IPS-20b (cell line): Measurements from ENCODE around the gene NTHL1.

ENCODE experiments used
- H3K27ac ChIP-seq: one replicate; pipeline ENCODE4 v1.5.1; 2013; ENCODE audit warnings: low read length
- H3K27me3 ChIP-seq: 2 replicates; pipeline ENCODE4 v1.6.1; 2013; ENCODE audit warnings: mild to moderate bottlenecking, low read length, inconsistent platforms; ENCODE audit not compliant: insufficient read depth
- H3K36me3 ChIP-seq: 2 replicates; pipeline ENCODE4 v1.6.1; 2013; ENCODE audit warnings: low read depth, mild to moderate bottlenecking, inconsistent platforms, low read length, moderate library complexity; ENCODE audit not compliant: insufficient read depth
- H3K4me1 ChIP-seq: 2 replicates; pipeline ENCODE4 v1.6.1; 2013; ENCODE audit warnings: mild to moderate bottlenecking, control low read depth, inconsistent platforms, low read length, moderate library complexity; ENCODE audit not compliant: insufficient read depth
- H3K4me3 ChIP-seq: 2 replicates; pipeline ENCODE4 v1.5.1; 2013; ENCODE audit warnings: mild to moderate bottlenecking, low read length, inconsistent platforms
- H3K9ac ChIP-seq: 2 replicates; pipeline ENCODE4 v1.6.1; 2013; ENCODE audit warnings: low read depth, mild to moderate bottlenecking, inconsistent platforms, low read length, moderate library complexity
- H3K9me3 ChIP-seq: 2 replicates; pipeline ENCODE4 v1.6.1; 2013; ENCODE audit warnings: mild to moderate bottlenecking, low read depth, low read length, inconsistent platforms; ENCODE audit not compliant: insufficient read depth

NTHL1 gene

DNA sequence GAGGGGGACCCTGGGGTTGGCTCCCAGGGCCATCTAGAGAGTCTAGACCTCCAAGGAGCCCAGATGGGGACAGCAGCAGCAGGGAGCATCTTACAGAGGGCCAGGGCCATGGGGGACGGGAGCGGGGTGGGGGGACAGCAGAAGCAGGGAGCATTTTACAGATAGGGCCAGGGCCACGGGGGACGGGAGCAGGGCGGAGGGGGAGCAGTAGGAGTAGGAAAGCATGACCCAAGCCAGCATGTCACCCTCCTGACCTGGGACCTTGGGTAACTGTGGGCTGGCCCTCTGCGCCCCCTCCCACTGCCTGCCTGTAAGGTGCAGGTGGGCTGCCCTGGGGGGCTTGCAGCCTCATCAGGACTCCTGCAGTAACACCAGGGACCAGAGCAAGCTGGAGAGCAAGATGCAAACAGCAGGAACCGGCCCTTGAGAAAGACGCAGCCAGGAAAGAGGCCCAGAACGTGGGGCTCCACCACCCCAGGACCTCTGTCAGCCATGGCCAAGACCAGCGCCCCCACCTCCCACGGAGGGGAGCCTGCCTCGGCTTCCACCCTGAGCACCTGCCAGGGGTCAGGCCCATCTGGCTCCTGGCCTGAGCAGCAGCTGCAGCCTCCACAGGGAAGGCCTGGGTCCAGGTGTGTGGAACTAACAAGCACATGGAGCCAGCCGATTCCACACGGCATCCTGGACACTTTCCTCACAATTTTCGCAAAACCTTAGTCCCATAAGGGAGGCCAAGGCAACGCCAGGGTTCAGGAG, 40.4 kb downstream of the NTHL1 start:
- no peaks in the 10 kb centered on the region for H3K9me3 ChIP-seq
- H3K27ac ChIP-seq = no peak overlapping the region

DNA sequence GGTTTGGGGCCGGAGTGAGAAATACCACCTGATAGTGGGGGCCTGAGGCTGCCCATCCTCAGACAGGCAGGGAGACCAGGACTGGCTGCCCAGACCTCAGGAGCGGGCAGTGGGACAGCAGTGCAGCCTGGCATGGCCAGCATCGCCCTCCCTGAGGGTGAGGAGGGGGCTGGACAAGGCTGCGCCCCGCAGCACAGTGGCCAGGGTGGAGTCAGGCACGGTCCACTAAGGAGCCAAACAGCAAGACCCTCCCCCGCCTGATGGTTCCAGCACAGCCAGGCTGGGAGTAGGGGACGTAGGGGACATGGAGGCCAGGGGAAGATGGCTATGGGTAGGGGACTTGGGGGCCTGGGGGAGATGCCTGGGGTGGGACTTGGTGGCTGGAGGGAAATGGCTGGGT, 41.3 kb downstream of the NTHL1 start:
- no peak overlapping the region for H3K27ac ChIP-seq

More for the DNA sequence above, 40.4 kb downstream of the NTHL1 start:
- Histone ChIP-seq H3K9ac (no peak overlapping the region; the same call in 1 of the 2 replicates), H3K4me1 (peaks cover 14% of the 10 kb centered on the region), H3K27me3 (no peaks in the 10 kb centered on the region), H3K36me3 (peaks cover 17% of the 10 kb centered on the region), H3K4me3 (no peak overlapping the region)

DNA sequence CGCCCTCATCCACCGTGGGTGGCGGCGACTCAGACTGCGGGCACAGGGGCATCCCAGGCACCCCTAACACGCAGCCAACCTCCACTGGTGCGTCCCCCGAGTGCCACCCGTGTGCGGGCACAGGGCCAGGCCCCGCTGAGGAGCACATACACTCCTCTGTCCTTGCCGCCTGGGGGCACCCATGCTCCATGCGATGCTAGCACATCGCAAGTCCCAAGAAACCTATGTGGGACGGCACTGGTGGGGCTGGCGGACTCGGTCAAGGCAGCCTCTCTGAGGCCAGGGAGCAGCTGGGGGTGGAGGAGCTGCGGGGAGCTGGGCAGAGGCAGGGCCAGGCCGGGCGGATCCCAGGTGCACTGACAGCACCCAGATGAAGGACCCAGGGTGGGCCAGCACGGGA, 42.0 kb downstream of the NTHL1 start:
- H3K27me3 ChIP-seq = no peaks in the 10 kb centered on the region
- H3K4me3 ChIP-seq = no peak overlapping the region
- peaks cover 14% of the 10 kb centered on the region for H3K4me1 ChIP-seq
- H3K9me3 ChIP-seq = no peaks in the 10 kb centered on the region
- peaks cover 34% of the 10 kb centered on the region for H3K36me3 ChIP-seq
- H3K27ac ChIP-seq = no peak overlapping the region
- no peak overlapping the region for H3K9ac ChIP-seq

More for the DNA sequence above, 41.3 kb downstream of the NTHL1 start:
- no peak overlapping the region for H3K4me3 ChIP-seq
- H3K36me3 ChIP-seq = peaks cover 27% of the 10 kb centered on the region
- no peak overlapping the region for H3K9ac ChIP-seq
- no peaks in the 10 kb centered on the region for H3K9me3 ChIP-seq
- no peaks in the 10 kb centered on the region for H3K27me3 ChIP-seq
- peaks cover 14% of the 10 kb centered on the region for H3K4me1 ChIP-seq

- Histone ChIP-seq H3K9ac (no peak overlapping the region; the same call in 1 of the 2 replicates), H3K27me3 (no peaks in the 10 kb centered on the region), H3K4me3 (no peak overlapping the region), H3K9me3 (no peaks in the 10 kb centered on the region), H3K4me1 (peaks cover 11% of the 10 kb centered on the region), H3K36me3 (peaks cover 40% of the 10 kb centered on the region), H3K27ac (no peak overlapping the region)
These were observed 42.7 kb downstream of the NTHL1 start for GRCh38 chr16:2004795-2005517.

DNA sequence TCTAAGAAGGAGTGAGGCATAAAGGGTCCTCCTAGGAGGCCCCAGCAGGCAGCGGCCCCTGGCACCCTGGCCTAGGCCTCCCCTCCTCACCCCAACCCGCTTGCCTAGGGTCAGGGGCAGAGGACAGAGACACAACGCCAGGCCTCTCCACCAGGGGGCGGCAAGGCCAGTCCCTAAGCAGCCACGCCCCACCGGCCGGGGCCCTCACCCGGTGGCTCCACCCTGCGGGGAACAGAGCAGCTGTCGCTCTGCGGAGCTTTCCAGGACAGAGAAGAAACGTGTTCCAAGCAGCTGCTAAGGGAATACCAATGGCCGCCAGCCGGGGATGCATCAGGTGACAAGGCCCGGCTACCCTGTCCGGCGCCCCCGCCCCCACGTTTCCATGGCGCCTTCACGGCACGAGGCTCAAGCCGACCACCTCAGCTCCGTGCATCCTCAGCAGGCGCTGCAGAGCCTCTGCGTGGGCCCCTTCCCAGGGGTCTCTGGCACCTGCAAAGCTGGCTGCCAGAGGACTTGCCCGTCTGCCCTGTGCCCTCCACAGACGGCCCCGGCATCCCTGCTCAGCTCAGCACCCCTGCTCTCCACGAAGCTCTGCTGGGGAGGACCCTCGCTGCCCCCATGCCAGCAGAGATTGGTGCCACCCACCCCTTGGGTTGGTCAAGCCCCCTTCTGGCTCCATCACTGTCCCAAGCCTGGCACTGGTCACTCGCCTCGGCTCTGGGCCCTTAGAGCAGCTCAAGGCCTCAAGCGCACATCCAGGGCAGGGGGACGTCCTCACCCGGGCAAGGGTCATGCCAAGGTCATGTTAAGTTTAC, 43.6 kb downstream of the NTHL1 start:
- H3K36me3 ChIP-seq = peaks cover 50% of the 10 kb centered on the region
- no peaks in the 10 kb centered on the region for H3K9me3 ChIP-seq
- peak overlapping the region; percentile 61; the same call in 1 of the 2 replicates for H3K9ac ChIP-seq
- peaks cover 11% of the 10 kb centered on the region for H3K4me1 ChIP-seq
- peak overlapping the region; percentile 37 for H3K27ac ChIP-seq
- no peaks in the 10 kb centered on the region for H3K27me3 ChIP-seq
- peak overlapping the region; percentile 36; the same call in 1 of the 2 replicates for H3K4me3 ChIP-seq

- Histone ChIP-seq H3K36me3 (peaks cover 52% of the 10 kb centered on the region), H3K4me3 (no peak overlapping the region), H3K27ac (no peak overlapping the region), H3K9me3 (no peaks in the 10 kb centered on the region), H3K9ac (no peak overlapping the region), H3K27me3 (no peaks in the 10 kb centered on the region), H3K4me1 (peaks cover 8% of the 10 kb centered on the region)
These were observed 44.3 kb downstream of the NTHL1 start for GRCh38 chr16:2003231-2003826.

DNA sequence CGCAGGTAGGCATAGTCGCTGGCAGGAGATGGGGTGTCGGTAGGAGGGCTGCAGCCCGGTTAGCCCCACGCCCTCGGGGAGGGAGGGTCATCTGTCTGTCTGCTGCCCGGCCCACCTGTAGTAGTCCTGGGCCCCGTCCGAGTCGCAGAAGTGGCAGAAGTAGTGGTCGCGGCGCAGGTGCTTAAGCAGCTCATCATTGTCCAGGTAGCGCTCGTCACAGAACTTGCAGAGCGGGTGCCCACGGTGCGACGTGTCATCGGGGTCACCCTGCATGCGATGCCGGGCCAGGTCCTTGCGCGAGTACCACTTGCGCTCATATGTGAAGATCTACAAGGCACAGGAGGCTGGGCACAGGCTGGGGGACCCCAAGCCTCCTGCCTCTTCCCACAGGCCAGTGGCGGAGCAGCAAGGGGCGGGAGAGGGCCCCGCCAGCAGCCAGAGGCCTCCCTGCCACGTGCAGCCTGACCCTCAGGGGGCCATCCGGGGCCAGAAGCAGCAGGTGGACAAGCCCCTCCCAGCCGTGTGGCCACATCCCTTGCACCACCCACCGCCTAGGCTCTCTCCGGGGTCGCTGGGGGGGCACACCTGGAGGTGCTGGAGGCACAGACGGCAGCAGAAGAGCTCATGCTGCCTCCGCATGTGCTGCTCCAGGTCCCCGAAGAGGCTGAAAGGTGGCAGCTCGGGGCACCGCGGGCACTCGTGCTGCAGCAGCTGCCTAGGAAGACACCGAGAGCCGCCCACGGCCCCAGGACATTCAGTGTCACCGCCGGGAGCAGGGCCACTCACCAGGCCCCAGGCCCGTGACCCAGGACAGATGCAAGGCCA, 45.0 kb downstream of the NTHL1 start:
- Histone ChIP-seq H3K27me3 (no peaks in the 10 kb centered on the region), H3K9me3 (no peaks in the 10 kb centered on the region), H3K4me1 (peaks cover 4% of the 10 kb centered on the region), H3K9ac (no peak overlapping the region), H3K36me3 (peaks cover 57% of the 10 kb centered on the region), H3K4me3 (no peak overlapping the region), H3K27ac (no peak overlapping the region)

DNA sequence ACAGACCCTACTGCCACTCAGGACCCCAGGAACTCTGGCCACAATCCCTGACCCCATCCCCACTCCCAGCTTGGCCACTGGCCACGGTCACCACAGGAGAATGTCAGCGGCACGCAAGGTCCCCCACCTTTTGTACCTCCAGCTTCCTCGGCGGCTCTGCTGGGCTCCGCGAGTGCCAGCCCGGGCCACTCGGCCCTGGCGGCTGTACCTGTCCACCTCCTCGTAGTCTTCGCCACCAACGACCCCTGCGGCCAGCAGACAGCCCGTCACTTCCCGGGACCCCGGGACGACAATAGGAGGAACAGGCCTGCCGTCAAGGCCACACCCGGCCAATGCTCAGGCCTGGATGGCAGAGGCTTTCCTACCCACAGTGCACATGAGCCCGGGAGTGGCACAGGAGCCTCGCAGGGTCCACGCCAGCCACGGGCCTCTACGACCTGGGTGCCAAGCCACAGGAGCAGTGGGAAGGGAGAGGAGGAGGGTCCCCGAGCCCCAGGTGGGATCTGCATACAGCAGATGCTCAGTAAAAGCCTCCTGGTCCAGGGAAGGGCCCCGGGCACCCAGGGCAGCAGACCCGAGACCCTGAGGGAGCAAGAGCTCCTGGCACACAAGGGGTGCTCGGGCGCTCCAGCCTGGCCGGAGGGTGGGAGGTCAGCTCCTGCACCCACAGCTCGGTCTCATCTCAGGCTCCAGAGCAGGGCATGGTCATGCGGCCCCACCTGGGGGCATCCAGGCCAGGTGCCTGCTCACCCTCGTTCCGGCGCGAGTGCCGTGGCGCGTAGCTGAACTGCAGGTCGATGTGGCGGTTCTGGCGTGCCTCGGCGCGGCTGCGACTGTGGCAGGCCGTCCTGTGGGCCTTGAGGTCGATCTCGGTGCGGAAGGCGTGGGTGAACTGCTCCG, 45.9 kb downstream of the NTHL1 start:
- H3K9ac ChIP-seq = no peak overlapping the region
- H3K36me3 ChIP-seq = peaks cover 64% of the 10 kb centered on the region
- H3K4me3 ChIP-seq = no peak overlapping the region
- H3K27me3 ChIP-seq = no peaks in the 10 kb centered on the region
- no peaks in the 10 kb centered on the region for H3K9me3 ChIP-seq
- H3K4me1 ChIP-seq = peaks cover 4% of the 10 kb centered on the region; the same call in 1 of the 2 replicates
- no peak overlapping the region for H3K27ac ChIP-seq

DNA sequence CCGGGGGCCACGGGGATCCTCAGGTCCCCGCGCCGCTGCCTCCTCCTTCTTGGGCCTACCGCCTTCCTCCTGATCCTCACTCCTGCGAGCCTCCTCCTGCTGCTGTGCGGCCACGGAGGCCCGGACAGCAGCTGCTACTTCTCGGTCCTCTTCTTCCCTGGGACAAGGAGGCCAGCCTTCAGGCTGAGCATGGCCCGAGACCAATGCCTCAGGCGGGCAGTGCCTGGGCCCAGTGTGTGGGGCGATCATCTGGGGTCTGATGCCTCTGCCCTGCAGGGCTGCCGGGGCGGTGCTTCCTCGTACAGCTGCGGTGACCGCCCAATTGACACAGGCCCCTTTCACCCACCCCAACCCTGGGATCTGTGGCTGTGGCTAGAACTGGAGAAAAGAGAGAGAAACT, 46.6 kb downstream of the NTHL1 start:
- H3K4me3 ChIP-seq = no peak overlapping the region
- peaks cover 66% of the 10 kb centered on the region for H3K36me3 ChIP-seq
- no peak overlapping the region for H3K9ac ChIP-seq
- no peaks in the 10 kb centered on the region for H3K27me3 ChIP-seq
- no peak overlapping the region for H3K27ac ChIP-seq
- H3K9me3 ChIP-seq = no peaks in the 10 kb centered on the region
- peaks cover 4% of the 10 kb centered on the region; the same call in 1 of the 2 replicates for H3K4me1 ChIP-seq

DNA sequence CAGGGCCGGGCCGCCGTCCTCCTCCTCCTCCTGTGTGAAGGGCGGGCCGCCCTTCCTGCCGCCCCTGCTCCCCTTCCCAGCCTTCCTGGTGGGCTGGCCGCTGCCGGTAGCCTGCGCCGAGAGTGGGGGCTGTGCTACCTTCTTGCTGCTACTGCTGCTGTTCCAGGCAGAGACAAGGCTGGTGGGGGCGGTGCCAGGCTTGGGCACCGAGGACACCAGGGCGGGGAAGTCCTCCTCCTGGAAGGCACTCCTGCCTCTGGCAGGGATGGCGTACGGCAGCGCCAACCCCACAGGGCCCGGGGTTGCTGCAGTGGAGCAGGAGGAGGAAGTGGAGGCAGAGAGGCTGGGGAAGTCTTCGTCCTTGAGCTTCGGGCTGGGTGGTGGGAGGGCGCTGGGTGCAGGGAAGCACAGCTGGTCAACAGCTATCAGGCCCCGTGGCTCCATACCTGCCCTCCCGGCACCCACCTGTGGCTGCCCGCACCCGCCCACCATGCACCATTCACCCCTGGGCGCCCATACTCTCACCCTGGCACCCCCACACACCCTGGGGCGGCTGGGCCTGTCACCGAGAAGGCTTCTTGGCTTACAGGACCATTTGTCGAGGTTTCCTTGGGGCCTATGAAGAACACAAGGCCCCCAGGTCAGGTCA, 47.6 kb downstream of the NTHL1 start:
- Histone ChIP-seq H3K4me1 (peaks cover 4% of the 10 kb centered on the region; the same call in 1 of the 2 replicates), H3K9ac (no peak overlapping the region), H3K36me3 (peaks cover 66% of the 10 kb centered on the region), H3K9me3 (no peaks in the 10 kb centered on the region), H3K27ac (no peak overlapping the region), H3K27me3 (no peaks in the 10 kb centered on the region), H3K4me3 (no peak overlapping the region)
